ENCODE results near the gene TRIM41. TPM values are rescaled to one million over a fixed set of nuclear protein-coding genes. Genes with fewer than 3 reads are reported as not detected.

Gene TRIM41
- total RNA-seq, 1 experiment from 2014 or later: 34.2 TPM

GRCh38 chr5:181242031-181242451, 19.0 kb downstream of the TRIM41 start:
- H2BK20ac ChIP-seq (ENCODE audit: low read depth, low read length, poor library complexity, severe bottlenecking): no peak overlapping the region
- H3K9me3 Mint-ChIP-seq: peaks cover 3 to 4% of the 10 kb centered on the region in 2 experiments; a peak in 3 of 5 replicates
- peak overlapping the region; percentile 95 for H3K4me2 ChIP-seq (ENCODE audit: insufficient read depth, insufficient read length, low read length)
- H3K36me3 Mint-ChIP-seq (ENCODE audit: insufficient read depth in 1 of 3, low read depth in 3 of 3): peaks cover 67% of the 10 kb centered on the region in 3 experiments
- H3K4me1 Mint-ChIP-seq: peaks cover 25 to 45% of the 10 kb centered on the region in 2 experiments
- no peak overlapping the region for H2BK12ac ChIP-seq (ENCODE audit: insufficient read length, low read depth, low read length)
- peak overlapping the region; percentile 14 for H3K27ac ChIP-seq (ENCODE audit: insufficient read length, low read depth, low read length)
- no peaks in the 10 kb centered on the region for H3K27me3 ChIP-seq (ENCODE audit: insufficient read depth, low read length)
- H2BK5ac ChIP-seq (ENCODE audit: insufficient read length, low read length): no peak overlapping the region
- no peak overlapping the region for H2BK15ac ChIP-seq (ENCODE audit: low read depth, low read length)
- H3K79me1 ChIP-seq (ENCODE audit: insufficient read depth, low read depth, low read length, poor library complexity, severe bottlenecking): peaks cover 10% of the 10 kb centered on the region
- H3K9me3 ChIP-seq (ENCODE audit: control insufficient read depth, low read depth, low read length): no peaks in the 10 kb centered on the region
- peaks cover 2% of the 10 kb centered on the region for H3K27me3 Mint-ChIP-seq (ENCODE audit: low read depth)
- no peaks in the 10 kb centered on the region for H3K4me1 ChIP-seq (ENCODE audit: insufficient read depth, low read length)
- peaks cover 14% of the 10 kb centered on the region for H3K23me2 ChIP-seq (ENCODE audit: insufficient read length, low read depth, low read length, poor library complexity, severe bottlenecking)
- H2AK5ac ChIP-seq (ENCODE audit: insufficient read length, low read length): no peak overlapping the region
- H3K56ac ChIP-seq (ENCODE audit: insufficient read length, low read depth, low read length): no peak overlapping the region
- H2AFZ ChIP-seq (ENCODE audit: low read length): no peak overlapping the region
- H3K79me2 ChIP-seq (ENCODE audit: insufficient read depth, low read length): peaks cover 25% of the 10 kb centered on the region; the same call in 1 of the 2 replicates
- no peak for DNase-seq
- no CpG with 5 or more reads among the region's 6 CpGs for WGBS (ENCODE audit: extremely low coverage, insufficient read length, low lambda C conversion rate)
- H3K18ac ChIP-seq (ENCODE audit: insufficient read length, low read depth, low read length): no peak overlapping the region
- no peak for TF ChIP-seq CTCF (conservative IDR thresholded peaks at IDR 0.05)
- no peak overlapping the region for H4K8ac ChIP-seq (replicated peaks; ENCODE audit: insufficient read length, low read depth, low read length)
- no peak overlapping the region for H3T11ph ChIP-seq (ENCODE audit: low read length)
- H2BK120ac ChIP-seq (ENCODE audit: low read depth, low read length, poor library complexity, severe bottlenecking): no peak overlapping the region
- H3K27ac Mint-ChIP-seq: peak overlapping the region; percentile 98 to 100 (median 100)
- H3K4ac ChIP-seq (ENCODE audit: low read depth, low read length): no peak overlapping the region
- no peak overlapping the region for H4K91ac ChIP-seq (ENCODE audit: insufficient read length, low read depth, low read length)
- no peaks in the 10 kb centered on the region for H4K20me1 ChIP-seq (ENCODE audit: control insufficient read depth, insufficient read depth, insufficient read length)
- no peak overlapping the region for H3K23ac ChIP-seq (ENCODE audit: insufficient read length, low read depth, low read length)
- peak overlapping the region; percentile 99 for H3K9ac ChIP-seq (ENCODE audit: extremely low read depth, insufficient read length, low read length)
- peak overlapping the region; percentile 99 to 100 for H3K4me3 Mint-ChIP-seq
- no peak overlapping the region for H3K14ac ChIP-seq (ENCODE audit: insufficient read depth, low read length)
- H4K5ac ChIP-seq (ENCODE audit: insufficient read length, low read depth, low read length): no peak overlapping the region

Data from H9 (cell line).